IMR-90 (cell line): Measurements from ENCODE around the gene REXO1. TPM values are rescaled to one million over a fixed set of nuclear protein-coding genes. Genes with fewer than 3 reads are reported as not detected.

Source experiments
- ATAC-seq: fragments of 200-7000 bp; cut with Tn5 transposase; 2 replicates; pipeline ENCODE4 v1.9.1; 2020; ENCODE audit warnings: low read depth, mild to moderate bottlenecking, moderate library complexity
- BruUV-seq: library from RNA; stranded (reverse); fragments of 400-500 nt; replicated peaks from 2 replicates; lab custom pipeline; 2021; lab: Mats Ljungman, UMichigan
- CTCF ChIA-PET: fragments of 300-600 bp; formaldehyde crosslinking; extraction: SDS; loops from one replicate; lab custom pipeline; 2021; ENCODE audit warnings: antibody characterized with exemption; lab: Yijun Ruan, JAX
- POLR2A ChIA-PET: fragments of 300-600 bp; sonication (Branson Sonifier 250); formaldehyde crosslinking; loops from one replicate; lab custom pipeline; 2022; ENCODE audit warnings: antibody characterized with exemption; ENCODE audit not compliant: unreplicated experiment; lab: Charles Lee
- DNase-seq: peaks from one replicate; pipeline ENCODE4 v3.0.0; 2013
- H2AFZ ChIP-seq: replicated peaks from 2 replicates; pipeline ENCODE3; 2013; ENCODE audit warnings: low read length, mild to moderate bottlenecking; ENCODE audit not compliant: poor library complexity
- H2AK5ac ChIP-seq: 2 replicates; pipeline ENCODE4 v1.6.1; 2013; ENCODE audit warnings: low read depth, low read length, inconsistent platforms
- H2AK9ac ChIP-seq: replicated peaks from 2 replicates; pipeline ENCODE3; 2013; ENCODE audit warnings: mild to moderate bottlenecking, low read depth, low read length, moderate library complexity; ENCODE audit not compliant: poor library complexity
- H2BK120ac ChIP-seq: 2 replicates; pipeline ENCODE4 v1.6.1; 2013; ENCODE audit warnings: low read depth, low read length, inconsistent platforms
- H2BK15ac ChIP-seq: 3 replicates; pipeline ENCODE4 v1.6.1; 2013; ENCODE audit warnings: low read depth, low read length, inconsistent platforms
- H2BK20ac ChIP-seq: 2 replicates; pipeline ENCODE4 v1.6.1; 2013; ENCODE audit warnings: low read depth, mild to moderate bottlenecking, inconsistent platforms, low read length, moderate library complexity
- H2BK5ac ChIP-seq: 2 replicates; pipeline ENCODE4 v1.6.1; 2013; ENCODE audit warnings: mild to moderate bottlenecking, low read depth, low read length, inconsistent platforms; ENCODE audit not compliant: poor library complexity, severe bottlenecking
- H3K14ac ChIP-seq: replicated peaks from 2 replicates; pipeline ENCODE4 v1.6.1; 2013; ENCODE audit warnings: low read depth, low read length, inconsistent platforms
- H3K18ac ChIP-seq: 2 replicates; pipeline ENCODE4 v1.6.1; 2013; ENCODE audit warnings: low read depth, low read length, control low read depth
- H3K23ac ChIP-seq: 2 replicates; pipeline ENCODE4 v1.6.1; 2013; ENCODE audit warnings: low read depth, low read length, inconsistent platforms
- H3K27ac ChIP-seq: 2 replicates; pipeline ENCODE4 v1.5.1; 2013; ENCODE audit warnings: mild to moderate bottlenecking, control low read depth, low read length; ENCODE audit not compliant: insufficient read depth
- H3K27me3 ChIP-seq: 2 replicates; pipeline ENCODE4 v1.6.1; 2013; ENCODE audit warnings: low read length; ENCODE audit not compliant: control insufficient read depth, insufficient read depth
- H3K36me3 ChIP-seq: 2 replicates; pipeline ENCODE4 v1.6.1; 2013; ENCODE audit warnings: low read length, mixed read lengths; ENCODE audit not compliant: control insufficient read depth, insufficient read depth
- H3K4ac ChIP-seq: 2 replicates; pipeline ENCODE4 v1.6.1; 2013; ENCODE audit warnings: low read depth, low read length, inconsistent platforms
- H3K4me1 ChIP-seq: 2 replicates; pipeline ENCODE4 v1.6.1; 2013; ENCODE audit warnings: low read length, mixed read lengths; ENCODE audit not compliant: control insufficient read depth, insufficient read depth
- H3K4me2 ChIP-seq: 2 replicates; pipeline ENCODE4 v1.6.1; 2013; ENCODE audit warnings: low read depth, mild to moderate bottlenecking, control low read depth, low read length, moderate library complexity
- H3K4me3 ChIP-seq: 2 replicates; pipeline ENCODE4 v1.5.1; 2013; ENCODE audit warnings: low read depth, mild to moderate bottlenecking, control low read depth, low read length, moderate library complexity; ENCODE audit not compliant: insufficient read depth
- H3K56ac ChIP-seq: 2 replicates; pipeline ENCODE4 v1.6.1; 2013; ENCODE audit warnings: low read length, inconsistent platforms; ENCODE audit not compliant: insufficient read depth; ENCODE audit errors: extremely low read depth
- H3K79me1 ChIP-seq, 2 experiments: 2 replicates each; pipeline ENCODE4 v1.6.1; 2013; ENCODE audit warnings: low read length in 2 of 2, inconsistent platforms in 1 of 2, low read depth in 1 of 2
- H3K9ac ChIP-seq: 2 replicates; pipeline ENCODE4 v1.6.1; 2013; ENCODE audit warnings: low read depth, low read length, control low read depth
- H3K9me1 ChIP-seq: 2 replicates; pipeline ENCODE4 v1.6.1; 2013; ENCODE audit warnings: low read length, inconsistent platforms; ENCODE audit not compliant: insufficient read depth
- H3K9me3 ChIP-seq: 2 replicates; pipeline ENCODE4 v1.6.1; 2013; ENCODE audit warnings: low read length; ENCODE audit not compliant: control insufficient read depth, insufficient read depth
- H4K20me1 ChIP-seq: 2 replicates; pipeline ENCODE4 v1.6.1; 2013; ENCODE audit warnings: low read length, inconsistent platforms; ENCODE audit not compliant: insufficient read depth
- H4K5ac ChIP-seq: 2 replicates; pipeline ENCODE4 v1.6.1; 2013; ENCODE audit warnings: mild to moderate bottlenecking, low read depth, low read length, control low read depth
- H4K8ac ChIP-seq, 2 experiments: 2 replicates each; pipeline ENCODE4 v1.6.1; 2013; ENCODE audit warnings: low read depth in 2 of 2, low read length in 2 of 2, control low read depth in 1 of 2, inconsistent platforms in 1 of 2
- H4K91ac ChIP-seq: 2 replicates; pipeline ENCODE4 v1.6.1; 2013; ENCODE audit warnings: low read depth, low read length, inconsistent platforms; ENCODE audit not compliant: insufficient read depth
- BHLHE40 ChIP-seq: fragments of 150-350 bp; IDR thresholded peaks from 2 replicates; pipeline ENCODE4 v1.6.1; 2016; ENCODE audit warnings: mild to moderate bottlenecking, low read depth, low read length
- CHD1 ChIP-seq: IDR thresholded peaks from 2 replicates; pipeline ENCODE4 v1.6.1; 2012; ENCODE audit warnings: low read depth, low read length, improper control_type of control experiment
- FOS ChIP-seq: fragments of 150-350 bp; IDR thresholded peaks from 2 replicates; pipeline ENCODE4 v1.6.1; 2016; ENCODE audit warnings: low read depth, low read length
- MAFK ChIP-seq: IDR thresholded peaks from 2 replicates; pipeline ENCODE4 v1.6.1; 2012; ENCODE audit warnings: low read depth, low read length, improper control_type of control experiment
- MAZ ChIP-seq: IDR thresholded peaks from 2 replicates; pipeline ENCODE4 v1.6.1; 2012; ENCODE audit warnings: low read depth, mild to moderate bottlenecking, low read length, improper control_type of control experiment, moderate library complexity, borderline replicate concordance
- MXI1 ChIP-seq: IDR thresholded peaks from 2 replicates; pipeline ENCODE4 v1.6.1; 2012; ENCODE audit warnings: low read depth, mild to moderate bottlenecking, low read length, moderate library complexity, borderline replicate concordance
- NFE2L2 ChIP-seq: fragments of 150-350 bp; IDR thresholded peaks from 2 replicates; pipeline ENCODE4 v1.6.1; 2016; ENCODE audit warnings: low read depth, mild to moderate bottlenecking, low read length
- POLR2A ChIP-seq: IDR thresholded peaks from 2 replicates; pipeline ENCODE4 v1.6.1; 2012; ENCODE audit warnings: mild to moderate bottlenecking, low read depth, low read length
- RAD21 ChIP-seq: IDR thresholded peaks from 2 replicates; pipeline ENCODE4 v1.6.1; 2012; ENCODE audit warnings: low read length, improper control_type of control experiment
- RCOR1 ChIP-seq: IDR thresholded peaks from 2 replicates; pipeline ENCODE4 v1.6.1; 2012; ENCODE audit warnings: mild to moderate bottlenecking, low read length, improper control_type of control experiment; ENCODE audit not compliant: insufficient replicate concordance
- RFX5 ChIP-seq: IDR thresholded peaks from 2 replicates; pipeline ENCODE4 v1.8.0; 2012; ENCODE audit warnings: low read depth, mild to moderate bottlenecking, low read length, moderate library complexity
- SMC3 ChIP-seq: fragments of 150-350 bp; IDR thresholded peaks from 2 replicates; pipeline ENCODE4 v1.6.1; 2016; ENCODE audit warnings: low read depth, mild to moderate bottlenecking, antibody characterized with exemption, low read length, moderate library complexity
- WGBS, 2 experiments: methylation state at CpG; one replicate each; pipeline versions ENCODE4 v1.1.5 to v1.1.7; 2013; ENCODE audit warnings: missing lambda C conversion rate in 2 of 2; ENCODE audit not compliant: insufficient read length in 1 of 2; ENCODE audit errors: extremely low coverage in 2 of 2; 5-methylcytosine and 5-hydroxymethylcytosine counted together
- dilution Hi-C: fragments of 300-500 bp; cut with HindIII; formaldehyde crosslinking; loops from one replicate; pipeline ENCODE4 v1.14.3; 2018; ENCODE audit warnings: low sequenced_read_pairs; ENCODE audit not compliant: unreplicated experiment
- in situ Hi-C: fragments of 300-500 bp; cut with MboI; formaldehyde crosslinking; loops from 3 replicates; pipeline ENCODE4 v1.14.3; 2019; ENCODE audit warnings: low sequenced_read_pairs, inconsistent platforms, mixed read lengths
- intact Hi-C: fragments of 100-400 bp; cut with micrococcal nuclease; formaldehyde crosslinking; loops from 2 replicates; pipeline ENCODE4 v1.10.0; 2022
- polyA plus RNA-seq, 3 experiments: library from polyadenylated mRNA; depleted of rRNA; stranded (reverse); fragments of >200 nt; gene quantifications; 2 replicates each; pipeline ENCODE4 v1.2.3, GENCODE V29; 2012; ENCODE audit warnings: low replicate concordance in 1 of 3
- total RNA-seq: library from RNA; depleted of rRNA; stranded (reverse); fragments of >200 nt; gene quantifications from 2 replicates; pipeline ENCODE4 v1.2.3, GENCODE V29; 2012
- TF ChIP-seq, protein P1 (sequence below): conservative IDR thresholded peaks from 2 replicates; pipeline ENCODE4 v1.5.1; 2012; ENCODE audit warnings: mild to moderate bottlenecking, low read depth, low read length, improper control_type of control experiment
- TF ChIP-seq, protein P2 (sequence below): fragments of 150-350 bp; IDR thresholded peaks from 2 replicates; pipeline ENCODE4 v1.6.1; 2016; ENCODE audit warnings: low read depth, mild to moderate bottlenecking, low read length, moderate library complexity, borderline replicate concordance
- TF ChIP-seq, protein P3 (sequence below): fragments of 150-350 bp; IDR thresholded peaks from 2 replicates; pipeline ENCODE4 v1.6.1; 2017; ENCODE audit warnings: mild to moderate bottlenecking, antibody characterized with exemption, low read length, low read depth

Gene REXO1
- total and polyA plus RNA-seq, 2 of the 4 experiments (the other 2 are of a cell fraction) = 1.4 to 63.7 TPM

DNA sequence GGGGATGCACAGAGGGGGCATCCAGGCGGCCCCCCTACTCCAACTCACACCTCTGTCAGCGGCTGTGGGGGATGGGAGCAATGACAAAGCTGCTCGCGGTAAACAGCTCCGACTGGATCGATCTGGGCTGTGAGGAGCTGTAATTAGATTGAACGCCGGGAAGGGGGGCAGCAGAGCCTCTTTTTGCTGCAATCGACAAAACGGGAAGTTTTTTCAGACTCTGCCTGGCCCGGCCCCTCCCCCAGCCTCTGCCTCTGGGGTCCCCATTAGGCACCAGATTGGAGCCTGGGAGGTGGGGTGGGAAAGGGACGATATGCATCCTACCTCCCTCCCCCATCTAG is 78.7 kb downstream of the REXO1 start:
- no peak overlapping the region for H3K23ac ChIP-seq
- H4K91ac ChIP-seq = no peak overlapping the region
- H2BK120ac ChIP-seq = no peak overlapping the region
- intact Hi-C loops = no loop called here
- no peak overlapping the region for H3K4ac ChIP-seq
- no peak overlapping the region for H2AK5ac ChIP-seq
- H3K27me3 ChIP-seq = peaks cover 60% of the 10 kb centered on the region
- H2AFZ ChIP-seq = no peak overlapping the region
- H3K56ac ChIP-seq = no peak overlapping the region
- ChIA-PET POLR2A (no interaction called here), CTCF (no interaction called here)
- no peak for DNase-seq
- no peak overlapping the region for H4K8ac ChIP-seq
- H3K14ac ChIP-seq = no peak overlapping the region
- H3K4me1 ChIP-seq = no peaks in the 10 kb centered on the region
- no peaks in the 10 kb centered on the region for H3K79me1 ChIP-seq
- H3K9me3 ChIP-seq = peaks cover 12% of the 10 kb centered on the region
- no peak overlapping the region for H3K18ac ChIP-seq
- H4K5ac ChIP-seq = no peak overlapping the region
- ATAC-seq = no peak
- H3K27ac ChIP-seq = no peak overlapping the region
- H3K4me3 ChIP-seq = no peak overlapping the region
- H3K9me1 ChIP-seq = no peaks in the 10 kb centered on the region
- BruUV-seq = no TSS peak
- no peaks in the 10 kb centered on the region for H4K20me1 ChIP-seq
- TF ChIP-seq RAD21 (no peak), RFX5 (no peak), MAZ (no peak), POLR2A (no peak), CHD1 (no peak), NFE2L2 (no peak), SMC3 (no peak), RCOR1 (no peak), MXI1 (no peak), MAFK (no peak), FOS (no peak), BHLHE40 (no peak)
- TF ChIP-seq, protein P1, sequence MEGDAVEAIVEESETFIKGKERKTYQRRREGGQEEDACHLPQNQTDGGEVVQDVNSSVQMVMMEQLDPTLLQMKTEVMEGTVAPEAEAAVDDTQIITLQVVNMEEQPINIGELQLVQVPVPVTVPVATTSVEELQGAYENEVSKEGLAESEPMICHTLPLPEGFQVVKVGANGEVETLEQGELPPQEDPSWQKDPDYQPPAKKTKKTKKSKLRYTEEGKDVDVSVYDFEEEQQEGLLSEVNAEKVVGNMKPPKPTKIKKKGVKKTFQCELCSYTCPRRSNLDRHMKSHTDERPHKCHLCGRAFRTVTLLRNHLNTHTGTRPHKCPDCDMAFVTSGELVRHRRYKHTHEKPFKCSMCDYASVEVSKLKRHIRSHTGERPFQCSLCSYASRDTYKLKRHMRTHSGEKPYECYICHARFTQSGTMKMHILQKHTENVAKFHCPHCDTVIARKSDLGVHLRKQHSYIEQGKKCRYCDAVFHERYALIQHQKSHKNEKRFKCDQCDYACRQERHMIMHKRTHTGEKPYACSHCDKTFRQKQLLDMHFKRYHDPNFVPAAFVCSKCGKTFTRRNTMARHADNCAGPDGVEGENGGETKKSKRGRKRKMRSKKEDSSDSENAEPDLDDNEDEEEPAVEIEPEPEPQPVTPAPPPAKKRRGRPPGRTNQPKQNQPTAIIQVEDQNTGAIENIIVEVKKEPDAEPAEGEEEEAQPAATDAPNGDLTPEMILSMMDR = no peak
- TF ChIP-seq, protein P2, sequence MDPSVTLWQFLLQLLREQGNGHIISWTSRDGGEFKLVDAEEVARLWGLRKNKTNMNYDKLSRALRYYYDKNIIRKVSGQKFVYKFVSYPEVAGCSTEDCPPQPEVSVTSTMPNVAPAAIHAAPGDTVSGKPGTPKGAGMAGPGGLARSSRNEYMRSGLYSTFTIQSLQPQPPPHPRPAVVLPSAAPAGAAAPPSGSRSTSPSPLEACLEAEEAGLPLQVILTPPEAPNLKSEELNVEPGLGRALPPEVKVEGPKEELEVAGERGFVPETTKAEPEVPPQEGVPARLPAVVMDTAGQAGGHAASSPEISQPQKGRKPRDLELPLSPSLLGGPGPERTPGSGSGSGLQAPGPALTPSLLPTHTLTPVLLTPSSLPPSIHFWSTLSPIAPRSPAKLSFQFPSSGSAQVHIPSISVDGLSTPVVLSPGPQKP = no peak
- TF ChIP-seq, protein P3, sequence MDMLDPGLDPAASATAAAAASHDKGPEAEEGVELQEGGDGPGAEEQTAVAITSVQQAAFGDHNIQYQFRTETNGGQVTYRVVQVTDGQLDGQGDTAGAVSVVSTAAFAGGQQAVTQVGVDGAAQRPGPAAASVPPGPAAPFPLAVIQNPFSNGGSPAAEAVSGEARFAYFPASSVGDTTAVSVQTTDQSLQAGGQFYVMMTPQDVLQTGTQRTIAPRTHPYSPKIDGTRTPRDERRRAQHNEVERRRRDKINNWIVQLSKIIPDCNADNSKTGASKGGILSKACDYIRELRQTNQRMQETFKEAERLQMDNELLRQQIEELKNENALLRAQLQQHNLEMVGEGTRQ = no peak
- no peak overlapping the region for H2BK15ac ChIP-seq
- no peak overlapping the region for H3K4me2 ChIP-seq
- dilution Hi-C loops = no loop called here
- H2AK9ac ChIP-seq = no peak overlapping the region
- no CpG with 5 or more reads among the region's 12 CpGs for WGBS, 2 experiments
- H3K9ac ChIP-seq = no peak overlapping the region
- H2BK5ac ChIP-seq = no peak overlapping the region
- H2BK20ac ChIP-seq = no peak overlapping the region
- no peaks in the 10 kb centered on the region for H3K36me3 ChIP-seq
- in situ Hi-C loops = loop anchor here (5.0 kb wide), 1 partner anchor 92 kb away; no protein-coding TSS in a partner anchor
